Colonic mucosa (tissue), 4 donors: ENCODE results near the gene DCAF6. TPM values are rescaled to one million over a fixed set of nuclear protein-coding genes. Genes with fewer than 3 reads are reported as not detected.

Source experiments
- DNase-seq: peaks from one replicate; pipeline ENCODE4 v3.0.0-alpha.2; 2020
- H3K27ac ChIP-seq: fragments of 200-600 bp; one replicate; pipeline ENCODE4 v1.8.0; 2021
- H3K27me3 ChIP-seq: fragments of 200-600 bp; one replicate; pipeline ENCODE4 v1.8.0; 2021
- H3K36me3 ChIP-seq: fragments of 200-600 bp; one replicate; pipeline ENCODE4 v1.8.0; 2021
- H3K4me1 ChIP-seq: fragments of 200-600 bp; one replicate; pipeline ENCODE4 v1.8.0; 2021; ENCODE audit warnings: mild to moderate bottlenecking
- H3K4me3 ChIP-seq: fragments of 200-600 bp; one replicate; pipeline ENCODE4 v1.8.0; 2021
- H3K9ac ChIP-seq, 2 donors: one replicate each; pipeline ENCODE4 v1.7.0; 2013; ENCODE audit warnings: control low read depth in 2 of 2, low read depth in 2 of 2, low read length in 2 of 2
- H3K9me3 ChIP-seq: fragments of 200-600 bp; one replicate; pipeline ENCODE4 v1.8.0; 2021
- intact Hi-C: fragments of 100-400 bp; cut with DNase I; formaldehyde crosslinking; loops from one replicate; pipeline ENCODE4 v1.14.1; 2022
- total RNA-seq, 2 donors: library from RNA; stranded (reverse); fragmentation: NEBNext Ultra II Directional in 1 of 2; extraction: Animal tissue kit (Norgen Biotek cat#: 25700) in 1 of 2; gene quantifications; one replicate each; pipeline ENCODE4 v1.2.1, GENCODE V29; 2021
- TF ChIP-seq, protein P1 (sequence below): fragments of 200-600 bp; IDR thresholded peaks from one replicate; pipeline ENCODE4 v1.8.0; 2022; ENCODE audit warnings: antibody characterized with exemption, mild to moderate bottlenecking
- donor health status: healthy.
- donor health status: DM: no; HTN: no; CAD: no.
- donor health status: DM: no; HTN: no; CAD: no.

The DCAF6 gene
- total RNA-seq, 2 donors from 2014 or later: 47.2 to 67.0 TPM

GRCh38 chr1:167937709-167938010, 1.2 kb downstream of the DCAF6 start:
- Histone ChIP-seq H3K27ac (peak overlapping the region; percentile 98), H3K4me1 (no peaks in the 10 kb centered on the region), H3K9ac (peak overlapping the region; percentile 92 to 93), H3K27me3 (no peaks in the 10 kb centered on the region), H3K9me3 (no peaks in the 10 kb centered on the region), H3K36me3 (no peaks in the 10 kb centered on the region), H3K4me3 (peak overlapping the region; percentile 86)
- DNase-seq: no peak
- TF ChIP-seq, protein P1, sequence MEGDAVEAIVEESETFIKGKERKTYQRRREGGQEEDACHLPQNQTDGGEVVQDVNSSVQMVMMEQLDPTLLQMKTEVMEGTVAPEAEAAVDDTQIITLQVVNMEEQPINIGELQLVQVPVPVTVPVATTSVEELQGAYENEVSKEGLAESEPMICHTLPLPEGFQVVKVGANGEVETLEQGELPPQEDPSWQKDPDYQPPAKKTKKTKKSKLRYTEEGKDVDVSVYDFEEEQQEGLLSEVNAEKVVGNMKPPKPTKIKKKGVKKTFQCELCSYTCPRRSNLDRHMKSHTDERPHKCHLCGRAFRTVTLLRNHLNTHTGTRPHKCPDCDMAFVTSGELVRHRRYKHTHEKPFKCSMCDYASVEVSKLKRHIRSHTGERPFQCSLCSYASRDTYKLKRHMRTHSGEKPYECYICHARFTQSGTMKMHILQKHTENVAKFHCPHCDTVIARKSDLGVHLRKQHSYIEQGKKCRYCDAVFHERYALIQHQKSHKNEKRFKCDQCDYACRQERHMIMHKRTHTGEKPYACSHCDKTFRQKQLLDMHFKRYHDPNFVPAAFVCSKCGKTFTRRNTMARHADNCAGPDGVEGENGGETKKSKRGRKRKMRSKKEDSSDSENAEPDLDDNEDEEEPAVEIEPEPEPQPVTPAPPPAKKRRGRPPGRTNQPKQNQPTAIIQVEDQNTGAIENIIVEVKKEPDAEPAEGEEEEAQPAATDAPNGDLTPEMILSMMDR: no peak
- intact Hi-C loops: loop anchor here (10.0 kb wide), 1 partner anchor 223 kb away; no protein-coding TSS in a partner anchor

GRCh38 chr1:167938080-167938636, 1.7 kb downstream of the DCAF6 start:
- DNase-seq: no peak
- Histone ChIP-seq H3K4me3 (peak overlapping the region; percentile 86), H3K36me3 (no peaks in the 10 kb centered on the region), H3K9me3 (no peaks in the 10 kb centered on the region), H3K27me3 (no peaks in the 10 kb centered on the region), H3K27ac (no peak overlapping the region), H3K9ac (peak overlapping the region in 1 of 2 donors; percentile 93), H3K4me1 (no peaks in the 10 kb centered on the region)
- TF ChIP-seq, protein P1: no peak
- intact Hi-C loops: loop anchor here (10.0 kb wide), 1 partner anchor 223 kb away; no protein-coding TSS in a partner anchor

DNA sequence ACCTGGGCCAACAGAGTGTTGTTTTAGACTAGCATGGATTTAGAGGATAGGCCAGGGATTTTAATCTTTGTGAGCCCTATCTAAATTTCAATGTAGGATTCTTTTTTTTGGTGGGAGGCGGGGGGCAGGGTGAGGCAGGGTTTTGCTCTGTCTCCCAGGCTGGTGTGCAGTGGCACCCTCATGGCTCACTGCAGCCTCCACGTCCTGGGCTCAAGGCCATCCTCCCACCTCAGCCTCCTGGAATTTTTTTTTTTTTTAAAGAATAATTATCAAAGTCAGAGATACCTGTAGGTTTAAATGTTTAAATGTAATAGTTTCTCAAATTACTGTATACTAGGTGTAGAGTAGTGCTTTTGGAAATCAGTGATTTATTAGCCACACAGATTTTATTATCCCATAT, 3.8 kb downstream of the DCAF6 start:
- Histone ChIP-seq H3K36me3 (no peaks in the 10 kb centered on the region), H3K4me3 (no peak overlapping the region), H3K9ac (no peak overlapping the region), H3K27ac (no peak overlapping the region), H3K9me3 (no peaks in the 10 kb centered on the region), H3K27me3 (no peaks in the 10 kb centered on the region), H3K4me1 (no peaks in the 10 kb centered on the region)
- intact Hi-C loops: no loop called here
- no peak for DNase-seq
- TF ChIP-seq, protein P1: no peak

- H3K27ac ChIP-seq: no peak overlapping the region
- H3K9me3 ChIP-seq: no peaks in the 10 kb centered on the region
- DNase-seq: no peak
- no peak overlapping the region for H3K9ac ChIP-seq
- intact Hi-C loops: no loop called here
- no peaks in the 10 kb centered on the region for H3K36me3 ChIP-seq
- H3K27me3 ChIP-seq: no peaks in the 10 kb centered on the region
- TF ChIP-seq, protein P1: no peak
- no peaks in the 10 kb centered on the region for H3K4me1 ChIP-seq
- no peak overlapping the region for H3K4me3 ChIP-seq
Measured at GRCh38 chr1:167943541-167943940, 7.1 kb downstream of the DCAF6 start.

DNA sequence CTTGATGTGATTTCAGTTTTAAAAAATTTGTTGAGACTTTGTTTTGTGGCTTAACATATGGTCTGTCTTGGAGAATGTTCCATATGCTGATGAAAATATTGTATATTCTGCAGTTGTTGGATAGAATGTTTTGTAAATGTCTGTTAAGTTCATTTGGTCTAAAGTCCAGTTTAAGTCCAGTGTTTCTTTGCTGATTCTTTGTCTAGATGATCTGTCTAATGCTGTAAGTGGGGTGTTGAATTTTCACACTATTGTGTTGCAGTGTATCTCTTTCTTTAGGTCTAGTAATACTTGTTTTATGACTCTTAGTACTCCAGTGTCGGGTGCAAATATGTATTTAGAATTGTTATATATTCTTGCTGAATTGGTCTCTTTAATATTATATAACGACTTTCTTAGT, 11.2 kb downstream of the DCAF6 start:
- Histone ChIP-seq H3K27ac (no peak overlapping the region), H3K4me3 (no peak overlapping the region), H3K36me3 (no peaks in the 10 kb centered on the region), H3K4me1 (no peaks in the 10 kb centered on the region), H3K9ac (no peak overlapping the region), H3K9me3 (no peaks in the 10 kb centered on the region), H3K27me3 (no peaks in the 10 kb centered on the region)
- no peak for DNase-seq
- TF ChIP-seq, protein P1: no peak
- intact Hi-C loops: no loop called here
